Heart right ventricle (tissue), 16 donors: ENCODE data around the gene SP6. TPM values are rescaled to one million over a fixed set of nuclear protein-coding genes. Genes with fewer than 3 reads are reported as not detected.

Experiments used
- ATAC-seq, 8 donors: fragments of 200-7000 bp; cut with Tn5 transposase; one replicate each; pipeline ENCODE4 v1.9.1; 2020; ENCODE audit warnings: mild to moderate bottlenecking in 8 of 8, moderate library complexity in 8 of 8, moderate number of reproducible peaks in 1 of 8
- DNase-seq, 2 donors: peaks; one replicate each; pipeline ENCODE4 v3.0.0-alpha.2; 2020
- H3K27ac ChIP-seq, 10 donors: fragments of 200-600 bp; sonication (generic) in 2 of 10; one replicate each; pipeline versions ENCODE4 v1.5.0 to v1.8.0; 2020 to 2022; ENCODE audit warnings: mild to moderate bottlenecking in 3 of 10
- H3K27me3 ChIP-seq, 7 donors: fragments of 200-600 bp; one replicate each; pipeline ENCODE4 v1.8.0; 2021 to 2022; ENCODE audit warnings: mild to moderate bottlenecking in 2 of 7
- H3K36me3 ChIP-seq, 9 donors: fragments of 200-600 bp; sonication (generic) in 1 of 9; one replicate each; pipeline versions ENCODE4 v1.5.0 to v1.8.0; 2020 to 2022; ENCODE audit warnings: mild to moderate bottlenecking in 2 of 9
- H3K4me1 ChIP-seq, 9 donors: fragments of 200-600 bp; sonication (generic) in 1 of 9; one replicate each; pipeline versions ENCODE4 v1.5.0 to v1.8.0; 2020 to 2022; ENCODE audit warnings: mild to moderate bottlenecking in 4 of 9
- H3K4me3 ChIP-seq, 10 donors: fragments of 200-600 bp; sonication (generic) in 2 of 10; one replicate each; pipeline versions ENCODE4 v1.5.0 to v1.8.0; 2020 to 2022; ENCODE audit warnings: mild to moderate bottlenecking in 7 of 10, moderate library complexity in 2 of 10
- H3K9me3 ChIP-seq, 11 donors: fragments of 200-600 bp in 10 of 11; sonication (generic) in 2 of 11; one replicate each; pipeline versions ENCODE4 v1.5.0 to v1.8.0; 2013 to 2022; ENCODE audit warnings: mild to moderate bottlenecking in 2 of 11, control low read depth in 1 of 11, moderate library complexity in 1 of 11
- WGBS, 2 donors: extraction: QIAGEN DNeasy Blood & Tissue Kit; methylation state at CpG; one replicate each; pipeline ENCODE4 v1.1.7; 2013; ENCODE audit warnings: inconsistent platforms in 1 of 2; 5-methylcytosine and 5-hydroxymethylcytosine counted together
- intact Hi-C, 10 donors: fragments of 100-400 bp; cut with DNase I; formaldehyde crosslinking; loops; one replicate each; pipeline versions ENCODE4 v1.11.1 to v1.14.2; 2022
- polyA plus RNA-seq, 2 donors: library from polyadenylated mRNA; stranded (reverse); fragments of 200-250 nt; gene quantifications; one replicate each; pipeline ENCODE4 v1.2.3, GENCODE V29; 2013
- total RNA-seq, 10 donors: library from RNA; stranded (reverse); fragmentation: NEBNext Ultra II Directional in 3 of 10; extraction: Animal tissue kit (Norgen Biotek cat#: 25700) in 3 of 10; gene quantifications; one replicate each; pipeline versions ENCODE4 v1.2.1 to v1.2.4, GENCODE V29; 2021 to 2023
- TF ChIP-seq, protein P1 (sequence below), 9 donors: fragments of 200-600 bp; sonication (generic) in 2 of 9; IDR thresholded peaks; one replicate each; pipeline versions ENCODE4 v1.5.0 to v1.8.0; 2021 to 2022; ENCODE audit warnings: antibody characterized with exemption in 9 of 9, mild to moderate bottlenecking in 5 of 9, moderate library complexity in 1 of 9
- donor health status: Arrhythmogenic right ventricular cardiomyopathy.
- donor health status: ischemic (EF 13 %, LVEDD 7.1; RV severe dilation, severe dysfunction).
- donor health status: healthy with polysubstance abuse.
- donor health status: DM: no; HTN: yes; CAD: no.
- donor health status: DM: no; HTN: no; CAD: no.
- donor health status: ischemic (EF 25% LVEDD 6.9; RV normal size, moderate dysfunction).
- donor health status: ischemic (EF 25% LVEDD 5.7; RV mildly dilated, moderate dysfunction).
- donor health status: healthy.
- donor health status: DM: yes; HTN: yes; CAD: no.
- donor health status: Ischemic cardiomyopathy.
- donor health status: ischemic (EF 35%, LVEDD 5.7; RV mildly dilated, moderate dysfunction).
- donor health status: nonischemic (EF 11% LVEDD 7.7; RV severe dilation, severe dysfunction).
- donor health status: DM: yes; HTN: yes; CAD: no.
- donor health status: PGD.
- donor health status: ischemic (EF 29% LVEDD 5.4; RV normal size, mild dysfunction).
- donor health status: nonischemic (EF 23%, LVEDD 6.1; RV moderate dilation, normal function).

SP6 gene
- total and polyA plus RNA-seq, 12 donors: 0.05 to 1.9 (median 0.23) TPM

DNA sequence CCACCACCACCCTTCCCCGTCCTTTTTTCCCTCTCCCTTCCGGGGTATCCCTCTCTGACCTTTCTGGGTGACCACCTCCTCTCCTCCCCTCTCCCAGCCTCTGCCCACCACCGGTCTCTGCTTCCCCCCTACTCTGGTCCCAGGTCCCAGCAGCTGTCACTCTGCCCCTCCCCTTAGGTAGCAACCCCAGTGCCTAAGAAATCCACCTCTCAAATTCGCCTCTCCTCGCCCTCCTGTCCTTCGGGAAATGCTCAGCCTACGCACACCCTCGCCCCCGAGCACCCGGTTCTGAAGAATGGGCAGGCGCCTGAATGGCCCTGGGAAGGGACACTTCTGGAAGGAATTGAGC, 775 bp upstream of the SP6 start:
- intact Hi-C loops: loop anchor here in 1 of 10 donors (5.0 kb wide), 1 partner anchor 281 kb away; no protein-coding TSS in a partner anchor
- Histone ChIP-seq H3K9me3 (no peaks in the 10 kb centered on the region), H3K27me3 (peaks cover 24 to 98% (median 92%) of the 10 kb centered on the region in 7 donors), H3K27ac (no peak overlapping the region), H3K4me1 (peaks cover 5 to 47% (median 13%) of the 10 kb centered on the region in 9 donors), H3K4me3 (no peak overlapping the region), H3K36me3 (no peaks in the 10 kb centered on the region)
- WGBS, 2 donors: 38 to 39% methylated on average over 11 of the region's 11 CpGs
- TF ChIP-seq, protein P1, sequence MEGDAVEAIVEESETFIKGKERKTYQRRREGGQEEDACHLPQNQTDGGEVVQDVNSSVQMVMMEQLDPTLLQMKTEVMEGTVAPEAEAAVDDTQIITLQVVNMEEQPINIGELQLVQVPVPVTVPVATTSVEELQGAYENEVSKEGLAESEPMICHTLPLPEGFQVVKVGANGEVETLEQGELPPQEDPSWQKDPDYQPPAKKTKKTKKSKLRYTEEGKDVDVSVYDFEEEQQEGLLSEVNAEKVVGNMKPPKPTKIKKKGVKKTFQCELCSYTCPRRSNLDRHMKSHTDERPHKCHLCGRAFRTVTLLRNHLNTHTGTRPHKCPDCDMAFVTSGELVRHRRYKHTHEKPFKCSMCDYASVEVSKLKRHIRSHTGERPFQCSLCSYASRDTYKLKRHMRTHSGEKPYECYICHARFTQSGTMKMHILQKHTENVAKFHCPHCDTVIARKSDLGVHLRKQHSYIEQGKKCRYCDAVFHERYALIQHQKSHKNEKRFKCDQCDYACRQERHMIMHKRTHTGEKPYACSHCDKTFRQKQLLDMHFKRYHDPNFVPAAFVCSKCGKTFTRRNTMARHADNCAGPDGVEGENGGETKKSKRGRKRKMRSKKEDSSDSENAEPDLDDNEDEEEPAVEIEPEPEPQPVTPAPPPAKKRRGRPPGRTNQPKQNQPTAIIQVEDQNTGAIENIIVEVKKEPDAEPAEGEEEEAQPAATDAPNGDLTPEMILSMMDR (IDR thresholded peaks at IDR 0.05): no peak
- DNase-seq (no peak), ATAC-seq (no peak)

DNA sequence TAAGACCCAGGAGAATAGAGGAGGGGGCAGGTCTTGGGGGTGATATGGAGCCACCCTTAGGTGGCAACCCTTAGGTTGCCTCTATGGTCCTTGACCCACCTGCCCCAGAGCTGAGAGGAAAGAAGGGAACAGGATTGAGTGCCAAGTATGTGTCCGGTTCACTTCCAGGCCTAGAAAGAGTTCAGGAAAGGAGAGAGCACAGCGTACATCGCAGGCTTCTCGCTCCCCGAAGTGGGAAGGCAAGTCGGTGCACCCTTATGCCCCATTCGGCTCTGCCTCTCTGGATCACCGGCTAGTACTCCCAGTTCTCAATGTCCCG, 631 bp downstream of the SP6 start:
- DNase-seq (no peak), ATAC-seq (peak in 1 of 8 donors; percentile 12)
- Histone ChIP-seq H3K4me1 (peaks cover 5 to 39% (median 13%) of the 10 kb centered on the region in 9 donors), H3K9me3 (no peaks in the 10 kb centered on the region), H3K36me3 (no peaks in the 10 kb centered on the region), H3K4me3 (peak overlapping the region; percentile 6 to 54 (median 45)), H3K27ac (peak overlapping the region in 1 of 10 donors; percentile 68), H3K27me3 (peaks cover 27 to 100% (median 90%) of the 10 kb centered on the region in 7 donors)
- 42 to 48% methylated on average over 9 of the region's 9 CpGs for WGBS, 2 donors
- intact Hi-C loops: loop anchor here in 1 of 10 donors (5.0 kb wide), 1 partner anchor 282 kb away; no protein-coding TSS in a partner anchor
- TF ChIP-seq, protein P1 (IDR thresholded peaks at IDR 0.05): no peak

DNA sequence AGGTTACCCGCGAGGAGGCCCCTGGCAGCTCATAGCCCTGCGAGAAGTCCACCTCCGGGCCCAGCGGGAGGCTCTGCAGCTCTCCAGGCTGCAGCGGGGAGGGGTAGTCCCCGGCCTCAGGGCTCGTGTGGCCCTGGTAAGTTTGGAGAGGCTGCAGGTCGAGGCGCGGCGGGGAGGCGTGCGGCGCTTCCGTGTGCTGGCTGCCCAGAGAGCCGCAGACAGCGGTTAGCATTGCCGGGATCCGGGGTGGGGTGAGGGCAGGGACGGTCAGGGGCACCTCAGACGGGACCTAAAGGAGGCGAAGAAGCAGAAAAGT, 2.8 kb downstream of the SP6 start:
- no peak overlapping the region for H3K27ac ChIP-seq
- H3K4me3 ChIP-seq: no peak overlapping the region
- intact Hi-C loops: loop anchor here in 5 of 10 donors (5.0 to 10.0 kb wide), 5 partner anchors 97 to 169 kb away; partner anchors contain the start of gene PNPO (in 4 of the 5)
- peaks cover 27 to 92% (median 79%) of the 10 kb centered on the region in 7 donors for H3K27me3 ChIP-seq
- no peaks in the 10 kb centered on the region for H3K36me3 ChIP-seq
- no peak for DNase-seq
- H3K4me1 ChIP-seq: peaks cover 5 to 38% (median 13%) of the 10 kb centered on the region in 9 donors
- TF ChIP-seq, protein P1 (IDR thresholded peaks at IDR 0.05): no peak
- 47 to 63% methylated on average over 23 of the region's 23 CpGs for WGBS, 2 donors
- H3K9me3 ChIP-seq: no peaks in the 10 kb centered on the region
- no peak for ATAC-seq

DNA sequence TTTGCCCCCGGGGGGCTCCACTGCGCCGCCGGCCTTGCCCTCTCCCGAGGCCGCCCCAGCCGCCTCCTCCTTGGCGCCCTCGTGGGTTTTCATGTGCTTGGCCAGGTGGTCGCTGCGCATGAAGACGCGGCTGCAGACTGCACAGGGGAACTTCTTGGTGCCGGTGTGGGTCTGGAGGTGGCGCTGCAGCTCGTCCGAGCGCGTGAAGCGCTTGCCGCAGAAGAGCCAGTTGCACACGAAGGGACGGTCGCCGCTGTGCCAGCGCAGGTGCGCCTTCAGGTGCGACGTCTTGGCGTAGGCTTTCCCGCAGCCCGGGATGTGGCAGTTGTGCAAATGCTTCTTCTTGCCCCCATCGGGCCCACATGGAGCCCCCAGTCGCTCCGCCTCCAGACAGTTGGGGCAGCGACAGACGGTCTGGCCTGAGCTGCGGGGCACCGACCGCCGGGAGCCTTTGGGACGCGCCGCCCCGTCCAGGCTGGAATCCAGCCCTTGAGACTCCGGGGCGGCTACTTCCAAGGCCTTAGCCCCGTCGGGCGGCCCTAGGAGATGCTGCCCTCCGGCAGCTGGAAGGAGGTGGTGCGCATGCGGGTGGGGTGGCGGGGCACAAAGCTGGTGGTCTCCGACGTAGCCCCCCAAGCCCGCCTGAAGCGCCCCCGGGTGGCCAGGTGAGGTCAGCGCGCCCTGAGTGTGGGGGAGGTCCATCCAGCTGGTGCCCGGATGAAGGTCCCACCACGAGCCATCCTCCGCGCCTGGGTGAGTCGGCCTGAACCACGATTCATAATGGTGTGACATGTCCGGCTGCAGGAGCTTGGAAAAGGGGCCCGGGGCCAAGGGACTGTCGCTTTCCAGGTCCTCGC, 3.4 kb downstream of the SP6 start:
- peaks cover 25 to 86% (median 73%) of the 10 kb centered on the region in 7 donors for H3K27me3 ChIP-seq

More for the DNA sequence above, 3.4 kb downstream of the SP6 start:
- Histone ChIP-seq H3K9me3 (no peaks in the 10 kb centered on the region), H3K36me3 (no peaks in the 10 kb centered on the region), H3K4me1 (peaks cover 5 to 42% (median 13%) of the 10 kb centered on the region in 9 donors), H3K27ac (no peak overlapping the region), H3K4me3 (no peak overlapping the region)
- ATAC-seq (no peak), DNase-seq (no peak)
- TF ChIP-seq, protein P1 (IDR thresholded peaks at IDR 0.05): peak in 4 of 9 donors; percentile 22 to 39 (median 33)
- 28 to 38% methylated on average over 67 to 71 of the region's 71 CpGs for WGBS, 2 donors
- intact Hi-C loops: loop anchor here in 6 of 10 donors (2.0 to 10.0 kb wide), 6 partner anchors 37 to 170 kb away; partner anchors contain the start of gene PNPO (in 4 of the 6)
